GM21423 (cell line): Measurements from ENCODE around the gene ZNF552.

ENCODE experiments used
- ATAC-seq: cut with Tn5 transposase; IDR thresholded peaks from one replicate; pipeline ENCODE4 v1.9.1; 2021; ENCODE audit warnings: mild to moderate bottlenecking, moderate library complexity; ENCODE audit not compliant: unreplicated experiment

Gene ZNF552

DNA sequence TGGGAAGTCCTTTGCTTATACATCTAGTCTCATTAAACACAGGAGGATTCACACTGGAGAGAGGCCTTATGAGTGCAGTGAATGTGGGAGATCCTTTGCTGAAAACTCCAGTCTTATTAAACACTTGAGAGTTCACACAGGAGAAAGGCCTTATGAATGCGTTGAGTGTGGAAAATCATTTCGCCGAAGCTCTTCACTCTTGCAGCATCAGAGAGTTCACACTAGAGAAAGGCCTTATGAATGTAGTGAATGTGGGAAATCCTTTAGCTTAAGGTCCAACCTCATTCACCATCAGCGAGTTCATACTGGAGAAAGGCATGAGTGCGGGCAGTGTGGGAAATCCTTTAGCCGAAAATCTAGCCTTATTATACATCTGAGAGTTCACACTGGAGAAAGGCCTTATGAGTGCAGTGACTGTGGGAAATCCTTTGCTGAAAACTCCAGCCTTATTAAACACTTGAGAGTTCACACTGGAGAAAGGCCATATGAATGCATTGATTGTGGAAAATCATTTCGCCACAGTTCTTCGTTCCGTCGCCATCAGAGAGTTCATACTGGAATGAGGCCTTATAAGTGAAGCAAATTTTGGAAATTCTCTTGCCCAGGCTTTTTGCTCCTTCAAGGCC is 35.4 kb downstream of the ZNF552 start:
- no peak for ATAC-seq

DNA sequence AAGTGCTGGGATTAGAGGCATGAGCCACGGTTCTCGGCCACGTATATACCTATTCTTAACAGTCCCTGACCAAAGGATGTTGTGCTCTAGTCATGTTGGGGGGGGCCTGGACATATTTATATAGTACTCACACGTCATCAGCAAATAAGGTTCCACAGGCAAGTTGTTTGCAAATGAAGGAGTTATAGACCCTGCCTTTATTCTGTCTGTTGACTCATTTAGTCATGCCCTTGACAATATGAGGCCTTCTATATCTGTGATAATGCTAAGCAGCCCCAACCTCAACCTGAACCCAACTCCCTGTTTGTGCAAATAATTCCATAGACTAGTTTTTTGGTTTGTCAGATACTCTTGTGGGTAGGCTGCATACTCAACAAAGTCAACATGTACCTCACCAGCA is 36.4 kb downstream of the ZNF552 start:
- no peak for ATAC-seq

- no peak for ATAC-seq
Observed at GRCh38 chr19:57776764-57777296, 37.9 kb downstream of the ZNF552 start.

DNA sequence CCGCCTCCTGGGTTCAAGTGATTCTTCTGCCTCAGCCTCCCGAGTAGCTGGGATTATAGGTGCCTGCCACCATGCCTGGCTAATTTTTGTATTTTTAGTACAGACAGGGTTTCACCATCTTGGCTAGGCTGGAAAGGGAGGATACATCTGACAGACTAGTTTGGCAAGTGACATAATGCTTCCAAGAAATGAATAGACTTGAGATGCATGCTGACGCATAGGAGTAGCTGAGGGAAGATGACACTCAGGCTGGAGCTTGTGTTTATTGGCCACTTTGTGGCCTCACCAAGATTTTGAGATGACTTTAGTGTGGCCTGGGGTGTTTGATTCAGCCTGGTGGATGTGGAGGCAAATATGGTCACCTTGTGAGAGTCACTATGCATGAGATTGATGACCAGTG is 41.2 kb downstream of the ZNF552 start:
- ATAC-seq, result no peak

DNA sequence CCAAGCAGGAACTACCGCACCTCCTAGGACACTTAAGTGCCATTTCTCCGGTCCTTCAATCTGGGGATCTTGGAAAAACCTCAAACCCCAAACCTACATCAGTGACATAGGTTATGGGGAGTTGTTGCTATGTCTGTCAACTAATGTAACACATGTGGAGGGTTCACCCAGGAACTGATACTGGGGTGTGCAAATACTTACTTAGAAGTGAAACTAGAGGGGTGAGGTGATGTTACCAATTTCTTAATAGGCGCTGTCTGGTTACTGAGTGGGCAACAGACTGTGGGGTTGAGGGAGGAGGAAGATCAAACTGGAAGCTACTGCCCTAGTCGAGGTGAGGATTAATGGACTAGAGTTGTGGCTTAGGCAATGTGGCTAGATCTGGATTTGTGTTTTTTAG is 43.3 kb downstream of the ZNF552 start:
- ATAC-seq, result no peak

GRCh38 chr19:57769345-57770131 is 45.2 kb downstream of the ZNF552 start, which contains the start of gene ZNF586:
ZNF586 (plus strand) TSS chr19:57769676; CDS start chr19:57769843, 167 bp downstream.
- peak; percentile 99 for ATAC-seq

DNA sequence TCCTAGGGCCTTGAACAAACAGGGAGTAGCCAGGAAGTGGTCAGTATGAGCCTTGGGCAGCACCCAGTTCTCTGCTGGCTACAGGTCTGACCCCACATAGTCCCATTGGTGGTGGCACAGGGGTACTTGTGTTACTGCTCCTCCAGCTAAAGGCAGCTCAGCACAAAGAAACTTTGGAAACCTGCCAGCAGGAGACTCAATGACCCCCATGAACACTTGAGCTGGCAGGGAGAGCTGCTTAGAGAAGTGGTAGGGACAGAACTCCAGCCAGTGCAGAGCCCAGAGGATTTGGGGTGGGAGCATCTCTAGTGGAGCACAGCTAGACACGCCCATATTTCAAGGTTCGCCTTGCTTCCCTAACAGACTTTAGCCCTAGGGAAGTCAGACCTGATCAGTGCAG is 55.6 kb downstream of the ZNF552 start:
- no peak for ATAC-seq

DNA sequence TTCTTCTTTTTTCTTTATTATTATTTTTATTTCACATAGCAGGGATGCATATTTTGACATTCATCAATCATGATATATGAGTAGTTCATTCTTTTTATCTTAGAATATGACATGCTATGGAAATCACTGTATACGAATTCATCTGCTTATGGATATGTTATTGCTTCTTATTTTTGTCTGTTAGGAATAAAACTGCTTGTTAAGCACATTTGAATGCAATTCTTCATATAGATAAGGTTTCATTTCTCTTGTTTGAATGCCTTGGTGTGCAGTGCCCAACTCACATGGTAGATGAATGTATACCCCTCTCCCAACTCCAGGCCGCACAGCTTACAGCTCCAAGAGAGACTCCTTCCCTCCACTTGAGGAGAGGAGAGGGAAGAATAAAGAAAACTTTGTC is 56.8 kb downstream of the ZNF552 start:
- no peak for ATAC-seq
